SU-DHL-6 (cell line): Measurements from ENCODE around the gene CACNG7.

Experiments
- EZH2phosphoT487 ChIP-seq: fragments of 200-600 bp; sonication (generic), shearing (Covaris generic); conservative IDR thresholded peaks from 2 replicates; pipeline ENCODE4 v1.6.1; 2018; ENCODE audit warnings: mild to moderate bottlenecking, antibody characterized with exemption, low read length, moderate library complexity, mixed read lengths
- TF ChIP-seq, protein P1 (sequence below): fragments of 200-600 bp; sonication (generic); IDR thresholded peaks from one replicate; pipeline ENCODE4 v1.5.1; 2017; ENCODE audit warnings: antibody characterized with exemption, mild to moderate bottlenecking, low read length, moderate library complexity; ENCODE audit not compliant: insufficient read depth, poor library complexity, severe bottlenecking

DNA sequence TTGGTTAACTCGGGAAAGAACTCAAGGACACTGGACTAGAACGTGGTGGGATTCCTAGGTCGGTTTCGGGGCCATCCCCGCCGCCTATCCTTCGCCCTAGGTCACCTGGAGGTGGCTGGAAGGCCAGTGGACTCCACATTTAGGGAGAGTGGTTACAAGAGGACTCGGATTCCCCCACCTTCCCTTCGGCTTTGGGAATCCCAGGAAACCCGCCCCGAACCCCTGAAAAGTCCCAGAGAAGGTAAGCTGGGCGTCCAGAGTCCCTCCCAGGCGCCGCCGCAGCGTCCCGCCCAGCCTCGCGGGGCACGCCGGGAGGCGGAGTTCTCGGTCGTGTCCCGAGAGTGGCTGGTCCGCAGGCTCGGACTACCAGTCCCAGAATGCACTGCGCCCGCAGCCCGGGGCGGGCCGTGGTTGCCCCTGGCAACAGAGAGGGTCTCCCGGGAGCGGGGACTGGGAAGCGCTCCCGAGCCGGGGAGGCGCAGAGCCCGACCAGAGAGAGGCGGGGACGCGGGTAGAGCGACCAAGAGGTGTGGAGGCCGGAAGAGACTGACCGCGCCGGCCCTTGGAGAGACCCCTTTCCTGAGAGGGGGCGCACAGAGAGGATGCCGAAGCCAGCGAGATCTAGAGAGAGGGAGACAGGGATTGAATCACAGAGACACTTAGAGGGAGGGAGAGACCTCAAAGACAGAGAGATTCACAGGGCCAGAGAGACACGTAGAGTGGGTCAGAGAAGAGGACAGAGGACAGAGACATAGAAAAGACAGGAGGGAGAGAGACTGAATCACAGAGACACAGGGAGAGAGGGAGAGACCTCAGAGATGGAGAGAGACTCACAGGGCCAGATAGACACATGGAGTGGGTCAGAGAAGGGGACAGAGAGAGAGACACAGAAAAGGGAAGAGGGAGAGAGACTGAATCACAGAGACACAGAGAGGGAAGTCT lies 29.7 kb upstream of the CACNG7 start:
- TF ChIP-seq, protein P1, sequence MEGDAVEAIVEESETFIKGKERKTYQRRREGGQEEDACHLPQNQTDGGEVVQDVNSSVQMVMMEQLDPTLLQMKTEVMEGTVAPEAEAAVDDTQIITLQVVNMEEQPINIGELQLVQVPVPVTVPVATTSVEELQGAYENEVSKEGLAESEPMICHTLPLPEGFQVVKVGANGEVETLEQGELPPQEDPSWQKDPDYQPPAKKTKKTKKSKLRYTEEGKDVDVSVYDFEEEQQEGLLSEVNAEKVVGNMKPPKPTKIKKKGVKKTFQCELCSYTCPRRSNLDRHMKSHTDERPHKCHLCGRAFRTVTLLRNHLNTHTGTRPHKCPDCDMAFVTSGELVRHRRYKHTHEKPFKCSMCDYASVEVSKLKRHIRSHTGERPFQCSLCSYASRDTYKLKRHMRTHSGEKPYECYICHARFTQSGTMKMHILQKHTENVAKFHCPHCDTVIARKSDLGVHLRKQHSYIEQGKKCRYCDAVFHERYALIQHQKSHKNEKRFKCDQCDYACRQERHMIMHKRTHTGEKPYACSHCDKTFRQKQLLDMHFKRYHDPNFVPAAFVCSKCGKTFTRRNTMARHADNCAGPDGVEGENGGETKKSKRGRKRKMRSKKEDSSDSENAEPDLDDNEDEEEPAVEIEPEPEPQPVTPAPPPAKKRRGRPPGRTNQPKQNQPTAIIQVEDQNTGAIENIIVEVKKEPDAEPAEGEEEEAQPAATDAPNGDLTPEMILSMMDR, result no peak
- TF ChIP-seq EZH2phosphoT487, result no peak
